Measurements from ENCODE around the gene ENGASE. TPM values are rescaled to one million over a fixed set of nuclear protein-coding genes. Genes with fewer than 3 reads are reported as not detected.

ENGASE gene
- polyA plus RNA-seq, 1 of the 3 experiments (the other 2 are of a cell fraction) = 30.1 TPM

DNA sequence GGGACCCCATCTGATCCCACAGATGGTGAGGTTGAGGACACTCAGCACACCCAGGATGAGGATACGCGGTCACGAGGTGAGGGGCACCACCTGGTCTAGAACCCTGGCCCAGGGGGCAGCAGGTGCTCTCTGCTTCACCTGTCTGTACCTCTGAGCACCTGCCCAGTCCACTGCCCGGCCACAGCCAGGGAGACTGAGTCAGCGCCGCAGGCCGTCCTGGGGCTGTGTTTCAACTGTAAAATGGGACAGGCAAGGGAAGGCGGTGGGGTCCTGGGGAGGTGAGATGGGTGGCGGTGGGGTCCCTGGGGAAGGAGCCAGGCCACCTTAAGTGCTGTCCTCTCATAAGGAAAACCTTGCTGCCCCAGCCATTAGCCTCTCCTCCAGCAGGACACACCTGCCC lies 60.4 kb downstream of the ENGASE start (continued):
- TF ChIP-seq, protein P1, sequence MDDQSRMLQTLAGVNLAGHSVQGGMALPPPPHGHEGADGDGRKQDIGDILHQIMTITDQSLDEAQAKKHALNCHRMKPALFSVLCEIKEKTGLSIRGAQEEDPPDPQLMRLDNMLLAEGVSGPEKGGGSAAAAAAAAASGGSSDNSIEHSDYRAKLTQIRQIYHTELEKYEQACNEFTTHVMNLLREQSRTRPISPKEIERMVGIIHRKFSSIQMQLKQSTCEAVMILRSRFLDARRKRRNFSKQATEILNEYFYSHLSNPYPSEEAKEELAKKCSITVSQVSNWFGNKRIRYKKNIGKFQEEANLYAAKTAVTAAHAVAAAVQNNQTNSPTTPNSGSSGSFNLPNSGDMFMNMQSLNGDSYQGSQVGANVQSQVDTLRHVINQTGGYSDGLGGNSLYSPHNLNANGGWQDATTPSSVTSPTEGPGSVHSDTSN (IDR thresholded peaks at IDR 0.05) = no peak
- TF ChIP-seq JUND (IDR thresholded peaks at IDR 0.05) (no peak), RFX5 (IDR thresholded peaks at IDR 0.05; ENCODE audit: low read length) (no peak), RAD21 (IDR thresholded peaks at IDR 0.05; ENCODE audit: low read length) (no peak)

DNA sequence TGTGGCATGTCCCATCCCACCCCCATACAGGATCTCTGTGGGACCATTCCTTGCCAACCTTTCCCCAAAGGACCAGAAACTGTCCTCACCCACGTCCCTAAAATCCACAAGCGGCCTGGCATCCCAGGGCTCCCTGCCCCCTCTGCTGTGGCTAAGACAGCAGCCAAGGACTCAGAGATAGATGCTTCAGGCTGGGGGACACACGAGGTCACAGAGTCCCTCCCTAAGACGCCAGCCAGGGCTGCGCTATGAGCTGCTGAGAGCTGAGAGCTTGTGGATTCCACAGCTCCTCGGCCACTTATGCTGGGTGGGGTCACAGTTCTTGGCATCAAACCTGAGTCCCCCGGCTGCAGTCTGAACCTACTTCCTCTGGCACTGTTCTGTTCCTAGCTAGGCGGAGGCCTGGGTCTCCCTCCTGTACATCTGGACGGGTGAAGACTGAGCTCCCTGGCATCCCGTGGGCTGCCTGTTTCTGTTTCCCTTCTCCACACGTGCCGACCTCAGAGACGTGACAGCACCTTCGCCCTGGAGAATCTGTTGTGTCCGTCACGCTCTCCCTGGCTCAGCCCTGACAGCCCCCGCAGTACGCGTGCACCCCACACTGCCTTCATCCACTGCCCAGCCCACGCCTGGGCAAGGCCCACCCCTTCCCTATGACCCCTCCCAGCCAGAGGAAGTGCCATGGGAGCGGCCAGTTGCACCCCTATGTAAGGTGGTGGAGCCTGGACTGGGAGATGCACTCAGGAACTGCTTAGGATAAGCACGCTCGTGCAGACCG lies 61.2 kb downstream of the ENGASE start:
- peaks cover 0 to 23% of the 10 kb centered on the region in 2 experiments; a peak in 1 of 4 replicates for H3K4me1 ChIP-seq (ENCODE audit: control insufficient read depth in 1 of 2, insufficient read depth in 2 of 2, low read depth in 1 of 2, low read length in 1 of 2)
- no peak overlapping the region for H3K27ac ChIP-seq (ENCODE audit: low read depth in 2 of 2, low read length in 1 of 2)
- DNase-seq = no peak
- H3K4me3 ChIP-seq (ENCODE audit: low read depth in 2 of 2, low read length in 1 of 2) = no peak overlapping the region
- 55% methylated on average over 21 of the region's 24 CpGs for WGBS (ENCODE audit: low lambda C conversion rate)
- H2AFZ ChIP-seq (ENCODE audit: low read depth) = no peak overlapping the region
- H3K9ac ChIP-seq = no peak overlapping the region
- TF ChIP-seq NRF1 (IDR thresholded peaks at IDR 0.05; ENCODE audit: low read depth, low read length) = no peak
- no peak for TF ChIP-seq FOSL2 (IDR thresholded peaks at IDR 0.05; ENCODE audit: borderline replicate concordance, low read depth)
- no peak for TF ChIP-seq TAF1 (IDR thresholded peaks at IDR 0.05; ENCODE audit: borderline replicate concordance, low read depth, low read length)
- no peak for TF ChIP-seq IRF3 (IDR thresholded peaks at IDR 0.05; ENCODE audit: low read depth, low read length)
- TF ChIP-seq, protein P2, sequence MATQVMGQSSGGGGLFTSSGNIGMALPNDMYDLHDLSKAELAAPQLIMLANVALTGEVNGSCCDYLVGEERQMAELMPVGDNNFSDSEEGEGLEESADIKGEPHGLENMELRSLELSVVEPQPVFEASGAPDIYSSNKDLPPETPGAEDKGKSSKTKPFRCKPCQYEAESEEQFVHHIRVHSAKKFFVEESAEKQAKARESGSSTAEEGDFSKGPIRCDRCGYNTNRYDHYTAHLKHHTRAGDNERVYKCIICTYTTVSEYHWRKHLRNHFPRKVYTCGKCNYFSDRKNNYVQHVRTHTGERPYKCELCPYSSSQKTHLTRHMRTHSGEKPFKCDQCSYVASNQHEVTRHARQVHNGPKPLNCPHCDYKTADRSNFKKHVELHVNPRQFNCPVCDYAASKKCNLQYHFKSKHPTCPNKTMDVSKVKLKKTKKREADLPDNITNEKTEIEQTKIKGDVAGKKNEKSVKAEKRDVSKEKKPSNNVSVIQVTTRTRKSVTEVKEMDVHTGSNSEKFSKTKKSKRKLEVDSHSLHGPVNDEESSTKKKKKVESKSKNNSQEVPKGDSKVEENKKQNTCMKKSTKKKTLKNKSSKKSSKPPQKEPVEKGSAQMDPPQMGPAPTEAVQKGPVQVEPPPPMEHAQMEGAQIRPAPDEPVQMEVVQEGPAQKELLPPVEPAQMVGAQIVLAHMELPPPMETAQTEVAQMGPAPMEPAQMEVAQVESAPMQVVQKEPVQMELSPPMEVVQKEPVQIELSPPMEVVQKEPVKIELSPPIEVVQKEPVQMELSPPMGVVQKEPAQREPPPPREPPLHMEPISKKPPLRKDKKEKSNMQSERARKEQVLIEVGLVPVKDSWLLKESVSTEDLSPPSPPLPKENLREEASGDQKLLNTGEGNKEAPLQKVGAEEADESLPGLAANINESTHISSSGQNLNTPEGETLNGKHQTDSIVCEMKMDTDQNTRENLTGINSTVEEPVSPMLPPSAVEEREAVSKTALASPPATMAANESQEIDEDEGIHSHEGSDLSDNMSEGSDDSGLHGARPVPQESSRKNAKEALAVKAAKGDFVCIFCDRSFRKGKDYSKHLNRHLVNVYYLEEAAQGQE (IDR thresholded peaks at IDR 0.05; ENCODE audit: low read depth, low read length) = no peak
- TF ChIP-seq RXRA (IDR thresholded peaks at IDR 0.05; ENCODE audit: borderline replicate concordance, low read depth) = no peak
- TF ChIP-seq MEF2A (IDR thresholded peaks at IDR 0.05; ENCODE audit: borderline replicate concordance, low read depth) = no peak
- TF ChIP-seq CHD2 (IDR thresholded peaks at IDR 0.05; ENCODE audit: low read length, partially characterized antibody) = no peak
- TF ChIP-seq RFX5 (IDR thresholded peaks at IDR 0.05; ENCODE audit: low read length) = no peak
- TF ChIP-seq, protein P3, sequence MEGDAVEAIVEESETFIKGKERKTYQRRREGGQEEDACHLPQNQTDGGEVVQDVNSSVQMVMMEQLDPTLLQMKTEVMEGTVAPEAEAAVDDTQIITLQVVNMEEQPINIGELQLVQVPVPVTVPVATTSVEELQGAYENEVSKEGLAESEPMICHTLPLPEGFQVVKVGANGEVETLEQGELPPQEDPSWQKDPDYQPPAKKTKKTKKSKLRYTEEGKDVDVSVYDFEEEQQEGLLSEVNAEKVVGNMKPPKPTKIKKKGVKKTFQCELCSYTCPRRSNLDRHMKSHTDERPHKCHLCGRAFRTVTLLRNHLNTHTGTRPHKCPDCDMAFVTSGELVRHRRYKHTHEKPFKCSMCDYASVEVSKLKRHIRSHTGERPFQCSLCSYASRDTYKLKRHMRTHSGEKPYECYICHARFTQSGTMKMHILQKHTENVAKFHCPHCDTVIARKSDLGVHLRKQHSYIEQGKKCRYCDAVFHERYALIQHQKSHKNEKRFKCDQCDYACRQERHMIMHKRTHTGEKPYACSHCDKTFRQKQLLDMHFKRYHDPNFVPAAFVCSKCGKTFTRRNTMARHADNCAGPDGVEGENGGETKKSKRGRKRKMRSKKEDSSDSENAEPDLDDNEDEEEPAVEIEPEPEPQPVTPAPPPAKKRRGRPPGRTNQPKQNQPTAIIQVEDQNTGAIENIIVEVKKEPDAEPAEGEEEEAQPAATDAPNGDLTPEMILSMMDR (IDR thresholded peaks at IDR 0.05) = no peak
- TF ChIP-seq ELF1 (IDR thresholded peaks at IDR 0.05) = no peak
- no peak for TF ChIP-seq EP300 (IDR thresholded peaks at IDR 0.05; ENCODE audit: borderline replicate concordance in 1 of 2, low read depth in 1 of 2, low read length in 1 of 2)
- no peak for TF ChIP-seq GATA2 (CRISPR knock-in tag; IDR thresholded peaks at IDR 0.05)
- TF ChIP-seq, protein P4, sequence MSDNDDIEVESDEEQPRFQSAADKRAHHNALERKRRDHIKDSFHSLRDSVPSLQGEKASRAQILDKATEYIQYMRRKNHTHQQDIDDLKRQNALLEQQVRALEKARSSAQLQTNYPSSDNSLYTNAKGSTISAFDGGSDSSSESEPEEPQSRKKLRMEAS (IDR thresholded peaks at IDR 0.05; ENCODE audit: low read depth) = no peak
- TF ChIP-seq TCF12 (IDR thresholded peaks at IDR 0.05) = no peak
- TF ChIP-seq POLR2AphosphoS5 (IDR thresholded peaks at IDR 0.05; ENCODE audit: low read depth, low read length) = no peak
- TF ChIP-seq, protein P5, sequence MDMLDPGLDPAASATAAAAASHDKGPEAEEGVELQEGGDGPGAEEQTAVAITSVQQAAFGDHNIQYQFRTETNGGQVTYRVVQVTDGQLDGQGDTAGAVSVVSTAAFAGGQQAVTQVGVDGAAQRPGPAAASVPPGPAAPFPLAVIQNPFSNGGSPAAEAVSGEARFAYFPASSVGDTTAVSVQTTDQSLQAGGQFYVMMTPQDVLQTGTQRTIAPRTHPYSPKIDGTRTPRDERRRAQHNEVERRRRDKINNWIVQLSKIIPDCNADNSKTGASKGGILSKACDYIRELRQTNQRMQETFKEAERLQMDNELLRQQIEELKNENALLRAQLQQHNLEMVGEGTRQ (IDR thresholded peaks at IDR 0.05; ENCODE audit: borderline replicate concordance, low read depth, low read length) = no peak
- peaks cover 48% of the 10 kb centered on the region for H3K27me3 ChIP-seq (ENCODE audit: insufficient read depth)
- ChIA-PET CTCF (interaction anchor here (0.9 to 3.0 kb wide), 8 partner anchors 9 to 265 kb away, joined by 3 to 15 read pairs (median 6); no protein-coding TSS in a partner anchor), POLR2A (no interaction called here)
- peaks cover 5% of the 10 kb centered on the region; the same call in 1 of the 2 replicates for H4K20me1 ChIP-seq (ENCODE audit: insufficient read depth)
- H3K9me3 ChIP-seq = no peaks in the 10 kb centered on the region
- no peak overlapping the region for H3K4me2 ChIP-seq
- H3K9me2 ChIP-seq = no peaks in the 10 kb centered on the region
- H3K79me2 ChIP-seq (ENCODE audit: insufficient read depth) = no peaks in the 10 kb centered on the region
- no peaks in the 10 kb centered on the region for H3F3A ChIP-seq (replicated peaks; ENCODE audit: insufficient read depth)
- no peaks in the 10 kb centered on the region for H3K36me3 ChIP-seq (replicated peaks in 1 of 2; ENCODE audit: control insufficient read depth in 1 of 2, insufficient read depth in 2 of 2, low read length in 1 of 2)
